HCT116 (cell line): ENCODE data around the gene HMCN1. TPM values are rescaled to one million over a fixed set of nuclear protein-coding genes. Genes with fewer than 3 reads are reported as not detected.

Experiments
- ATAC-seq: fragments of 200-7000 bp; cut with Tn5 transposase; 2 replicates; pipeline ENCODE4 v1.9.1; 2020; ENCODE audit warnings: mild to moderate bottlenecking, moderate library complexity
- BruUV-seq: library from RNA; stranded (reverse); fragments of 400-500 nt; replicated peaks from 2 replicates; lab custom pipeline; 2021; lab: Mats Ljungman, UMichigan
- CTCF ChIA-PET: fragments of 300-600 bp; sonication (Branson Sonifier 250); formaldehyde crosslinking; loops from one replicate; lab custom pipeline; 2021; ENCODE audit warnings: antibody characterized with exemption; lab: Charles Lee
- POLR2A ChIA-PET: fragments of 300-600, 350-600 bp; sonication (Branson Sonifier 250); formaldehyde crosslinking; loops from one replicate; lab custom pipeline; 2021; ENCODE audit warnings: antibody characterized with exemption; lab: Charles Lee
- RAD21 ChIA-PET, 2 experiments: fragments of 300-600 bp; sonication (Branson Sonifier 250); formaldehyde crosslinking; loops; one replicate each; lab custom pipeline; 2023; ENCODE audit warnings: low total read pairs in 2 of 2; ENCODE audit not compliant: uncharacterized antibody in 2 of 2, unreplicated experiment in 2 of 2, low non-redundant PET in 1 of 2; lab: Charles Lee
- DNase-seq: peaks from one replicate; pipeline ENCODE4 v3.0.0-alpha.2; 2010; ENCODE audit warnings: low read depth, low spot score
- H2AFZ ChIP-seq: fragments of 200-600 bp; shearing (Covaris generic), sonication (generic); 2 replicates; pipeline ENCODE4 v1.6.1; 2017; ENCODE audit warnings: low read depth, mixed run types, mixed read lengths, antibody characterized with exemption, low read length; ENCODE audit not compliant: poor library complexity, severe bottlenecking
- H3K27ac ChIP-seq: 2 replicates; pipeline ENCODE4 v1.5.1; 2012; ENCODE audit warnings: low read depth, low read length
- H3K27me3 ChIP-seq: fragments of 200-600 bp; sonication (generic); 2 replicates; pipeline ENCODE4 v1.6.1; 2016; ENCODE audit warnings: mixed run types, low read length, mixed read lengths; ENCODE audit not compliant: insufficient read depth
- H3K36me3 ChIP-seq, 2 experiments: fragments of 200-500 bp in 1 of 2; fragments of 200-600 bp in 1 of 2; sonication (Bioruptor generic) in 1 of 2; sonication (generic) in 1 of 2; 2 replicates each; pipeline versions ENCODE4 v1.5.1 to v1.6.1; 2014 to 2016; ENCODE audit warnings: low read length in 2 of 2, inconsistent platforms in 1 of 2, mixed read lengths in 1 of 2, mixed run types in 1 of 2; ENCODE audit not compliant: insufficient read depth in 2 of 2, control insufficient read depth in 1 of 2
- H3K4me1 ChIP-seq, 2 experiments: fragments of 200-600 bp in 1 of 2; sonication (generic) in 1 of 2; 2 replicates each; pipeline versions ENCODE4 v1.5.1 to v1.6.1; 2012 to 2017; ENCODE audit warnings: low read length in 2 of 2, inconsistent platforms in 1 of 2, mild to moderate bottlenecking in 1 of 2, mixed read lengths in 1 of 2, mixed run types in 1 of 2, moderate library complexity in 1 of 2; ENCODE audit not compliant: insufficient read depth in 2 of 2, control insufficient read depth in 1 of 2
- H3K4me2 ChIP-seq: fragments of 200-600 bp; sonication (generic); 2 replicates; pipeline ENCODE4 v1.6.1; 2017; ENCODE audit warnings: mixed run types, low read length, mixed read lengths
- H3K4me3 ChIP-seq, 2 experiments: fragments of 200-600 bp in 1 of 2; sonication (generic) in 1 of 2; replicated peaks in 1 of 2; 2 replicates each; pipeline ENCODE4 v1.5.1; 2011 to 2016; ENCODE audit warnings: low read length in 2 of 2, control low read depth in 1 of 2, low read depth in 1 of 2, mild to moderate bottlenecking in 1 of 2, mixed read lengths in 1 of 2, mixed run types in 1 of 2
- H3K79me2 ChIP-seq: fragments of 200-600 bp; sonication (generic); 2 replicates; pipeline ENCODE4 v1.6.1; 2017; ENCODE audit warnings: mild to moderate bottlenecking, mixed run types, low read length, moderate library complexity, mixed read lengths; ENCODE audit not compliant: insufficient read depth
- H3K9ac ChIP-seq: fragments of 200-600 bp; sonication (generic); 2 replicates; pipeline ENCODE4 v1.6.1; 2016; ENCODE audit warnings: low read length, mixed read lengths
- H3K9me2 ChIP-seq: fragments of 200-600 bp; sonication (generic), shearing (Covaris generic); 2 replicates; pipeline ENCODE4 v1.6.1; 2017; ENCODE audit warnings: mixed run types, mild to moderate bottlenecking, moderate library complexity; ENCODE audit not compliant: insufficient read depth
- H3K9me3 ChIP-seq, 2 experiments: fragments of 200-500 bp in 1 of 2; fragments of 200-600 bp in 1 of 2; sonication (Bioruptor generic) in 1 of 2; sonication (generic) in 1 of 2; 2 replicates each; pipeline ENCODE4 v1.6.1; 2014 to 2017; ENCODE audit warnings: low read length in 2 of 2, mixed read lengths in 2 of 2, inconsistent platforms in 1 of 2, low read depth in 1 of 2, mild to moderate bottlenecking in 1 of 2, mixed run types in 1 of 2, moderate library complexity in 1 of 2; ENCODE audit not compliant: control insufficient read depth in 1 of 2, insufficient read depth in 1 of 2
- H4K20me1 ChIP-seq: fragments of 200-600 bp; sonication (generic), shearing (Covaris generic); 2 replicates; pipeline ENCODE4 v1.6.1; 2017; ENCODE audit warnings: mixed run types, mild to moderate bottlenecking, moderate library complexity; ENCODE audit not compliant: insufficient read depth
- CBX3 ChIP-seq: IDR thresholded peaks from 2 replicates; pipeline ENCODE4 v1.6.1; 2012; ENCODE audit warnings: low read depth
- EZH2 ChIP-seq: fragments of 200-600 bp; sonication (generic); IDR thresholded peaks from 2 replicates; pipeline ENCODE4 v1.6.1; 2017; ENCODE audit warnings: antibody characterized with exemption, mixed run types
- JUND ChIP-seq: IDR thresholded peaks from 2 replicates; pipeline ENCODE4 v1.6.1; 2012
- POLR2A ChIP-seq: IDR thresholded peaks from 2 replicates; pipeline ENCODE4 v1.7.0; 2011; ENCODE audit warnings: borderline replicate concordance; ENCODE audit not compliant: insufficient read depth, insufficient read length; ENCODE audit errors: extremely low read depth
- POLR2AphosphoS5 ChIP-seq: IDR thresholded peaks from 2 replicates; pipeline ENCODE4 v1.6.1; 2011; ENCODE audit warnings: mild to moderate bottlenecking, low read depth, low read length, moderate library complexity
- RAD21 ChIP-seq: IDR thresholded peaks from 2 replicates; pipeline ENCODE4 v1.6.1; 2012; ENCODE audit warnings: low read depth, mild to moderate bottlenecking
- REST ChIP-seq: IDR thresholded peaks from 2 replicates; pipeline ENCODE4 v1.6.1; 2012; ENCODE audit warnings: low read depth
- SIN3A ChIP-seq: IDR thresholded peaks from 2 replicates; pipeline ENCODE4 v1.6.1; 2012; ENCODE audit warnings: low read depth
- SP1 ChIP-seq: IDR thresholded peaks from 2 replicates; pipeline ENCODE4 v1.6.1; 2012; ENCODE audit warnings: low read depth
- TCF7L2 ChIP-seq: IDR thresholded peaks from 2 replicates; pipeline ENCODE4 v1.7.0; 2011; ENCODE audit warnings: borderline replicate concordance, inconsistent platforms; ENCODE audit not compliant: insufficient read depth, insufficient read length; ENCODE audit errors: extremely low read depth
- YY1 ChIP-seq: IDR thresholded peaks from 2 replicates; pipeline ENCODE4 v1.6.1; 2011; ENCODE audit warnings: low read length, low read depth, moderate library complexity, mild to moderate bottlenecking; ENCODE audit not compliant: insufficient replicate concordance; ENCODE audit errors: extremely low read depth
- ZFX ChIP-seq: fragments of 450-650 bp; IDR thresholded peaks from 2 replicates; pipeline ENCODE4 v1.6.1; 2017
- intact Hi-C: fragments of 100-400 bp; cut with micrococcal nuclease; formaldehyde crosslinking; loops from 2 replicates; pipeline ENCODE4 v1.10.0; 2022
- total RNA-seq: library from RNA; stranded (reverse); gene quantifications from one replicate; pipeline ENCODE4 v1.2.1, GENCODE V29; 2021; ENCODE audit not compliant: unreplicated experiment
- TF ChIP-seq, protein P1 (sequence below): IDR thresholded peaks from 2 replicates; pipeline ENCODE4 v1.6.1; 2012
- TF ChIP-seq, protein P2 (sequence below), 3 experiments: fragments of 200-600 bp in 1 of 3; sonication (generic) in 1 of 3; IDR thresholded peaks in 2 of 3; conservative IDR thresholded peaks in 1 of 3; 2 replicates each; pipeline ENCODE4 v1.5.1; 2012 to 2017; ENCODE audit warnings: low read depth in 2 of 3, low read length in 2 of 3, antibody characterized with exemption in 1 of 3, borderline replicate concordance in 1 of 3, control low read depth in 1 of 3, mild to moderate bottlenecking in 1 of 3, mixed read lengths in 1 of 3, mixed run types in 1 of 3, moderate library complexity in 1 of 3; ENCODE audit not compliant: insufficient read depth in 1 of 3

The HMCN1 gene
- total RNA-seq, 1 experiment from 2014 or later: 0.59 TPM

DNA sequence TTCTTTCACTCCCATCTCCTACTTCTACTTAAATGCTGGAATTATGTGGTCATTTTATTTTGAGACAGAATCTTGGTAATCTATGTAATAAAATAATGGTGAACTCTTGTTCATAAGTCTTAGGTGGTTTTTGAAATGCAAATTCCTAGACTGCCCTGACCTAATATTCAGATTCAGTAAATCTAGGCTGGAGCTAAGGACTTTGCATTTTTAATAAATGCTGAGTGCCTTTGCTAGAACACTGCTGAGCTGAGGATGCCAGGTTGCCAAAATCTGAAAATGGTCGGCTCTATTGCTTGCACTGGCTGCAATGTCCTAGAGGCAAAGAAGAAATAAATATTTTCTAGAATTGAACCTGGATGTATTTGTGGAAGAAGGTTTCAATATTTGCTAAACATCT lies 187.4 kb downstream of the HMCN1 start:
- no TSS peak for BruUV-seq
- Histone ChIP-seq H3K9me2 (no peaks in the 10 kb centered on the region), H3K4me3 (no peak overlapping the region), H3K4me2 (no peak overlapping the region), H3K9me3 (no peaks in the 10 kb centered on the region), H3K4me1 (no peaks in the 10 kb centered on the region)
- intact Hi-C loops: no loop called here
- TF ChIP-seq CBX3: no peak
- no peak for TF ChIP-seq EZH2
- TF ChIP-seq, all 23 proteins: peak for 0
- no peaks in the 10 kb centered on the region for H3K36me3 ChIP-seq
- CTCF ChIA-PET: no interaction called here
- ATAC-seq (no peak), DNase-seq (no peak)
- RAD21 ChIA-PET: no interaction called here
- POLR2A ChIA-PET: no interaction called here
- H3K27ac ChIP-seq: no peak overlapping the region
- H3K9ac ChIP-seq: no peak overlapping the region
- no peaks in the 10 kb centered on the region for H3K27me3 ChIP-seq
- H4K20me1 ChIP-seq: no peaks in the 10 kb centered on the region
- H3K79me2 ChIP-seq: no peaks in the 10 kb centered on the region
- no peak overlapping the region for H2AFZ ChIP-seq

- no TSS peak for BruUV-seq
- Histone ChIP-seq H4K20me1 (no peaks in the 10 kb centered on the region), H2AFZ (no peak overlapping the region), H3K36me3 (no peaks in the 10 kb centered on the region), H3K4me1 (no peaks in the 10 kb centered on the region), H3K9me2 (no peaks in the 10 kb centered on the region), H3K79me2 (no peaks in the 10 kb centered on the region), H3K9me3 (no peaks in the 10 kb centered on the region), H3K27me3 (no peaks in the 10 kb centered on the region), H3K4me2 (no peak overlapping the region), H3K4me3 (no peak overlapping the region), H3K9ac (no peak overlapping the region), H3K27ac (no peak overlapping the region)
- no peak for DNase-seq
- POLR2A ChIA-PET: no interaction called here
- RAD21 ChIA-PET: no interaction called here
- CTCF ChIA-PET: interaction anchor here (0.6 kb wide), 1 partner anchor 206 kb away, joined by 3 read pairs; no protein-coding TSS in a partner anchor
- no peak for ATAC-seq
- intact Hi-C loops: no loop called here
- TF ChIP-seq, protein P1, sequence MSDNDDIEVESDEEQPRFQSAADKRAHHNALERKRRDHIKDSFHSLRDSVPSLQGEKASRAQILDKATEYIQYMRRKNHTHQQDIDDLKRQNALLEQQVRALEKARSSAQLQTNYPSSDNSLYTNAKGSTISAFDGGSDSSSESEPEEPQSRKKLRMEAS: no peak
- TF ChIP-seq RAD21 (no peak), ZFX (no peak), SIN3A (no peak), YY1 (no peak), POLR2AphosphoS5 (no peak), POLR2A (no peak), REST (no peak), TCF7L2 (no peak), JUND (no peak), SP1 (no peak), EZH2 (no peak)
- TF ChIP-seq, protein P2, sequence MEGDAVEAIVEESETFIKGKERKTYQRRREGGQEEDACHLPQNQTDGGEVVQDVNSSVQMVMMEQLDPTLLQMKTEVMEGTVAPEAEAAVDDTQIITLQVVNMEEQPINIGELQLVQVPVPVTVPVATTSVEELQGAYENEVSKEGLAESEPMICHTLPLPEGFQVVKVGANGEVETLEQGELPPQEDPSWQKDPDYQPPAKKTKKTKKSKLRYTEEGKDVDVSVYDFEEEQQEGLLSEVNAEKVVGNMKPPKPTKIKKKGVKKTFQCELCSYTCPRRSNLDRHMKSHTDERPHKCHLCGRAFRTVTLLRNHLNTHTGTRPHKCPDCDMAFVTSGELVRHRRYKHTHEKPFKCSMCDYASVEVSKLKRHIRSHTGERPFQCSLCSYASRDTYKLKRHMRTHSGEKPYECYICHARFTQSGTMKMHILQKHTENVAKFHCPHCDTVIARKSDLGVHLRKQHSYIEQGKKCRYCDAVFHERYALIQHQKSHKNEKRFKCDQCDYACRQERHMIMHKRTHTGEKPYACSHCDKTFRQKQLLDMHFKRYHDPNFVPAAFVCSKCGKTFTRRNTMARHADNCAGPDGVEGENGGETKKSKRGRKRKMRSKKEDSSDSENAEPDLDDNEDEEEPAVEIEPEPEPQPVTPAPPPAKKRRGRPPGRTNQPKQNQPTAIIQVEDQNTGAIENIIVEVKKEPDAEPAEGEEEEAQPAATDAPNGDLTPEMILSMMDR (IDR thresholded peaks at IDR 0.05 in 2 of 3, conservative IDR thresholded peaks at IDR 0.05 in 1 of 3; ENCODE audit: borderline replicate concordance in 1 of 3, insufficient read depth in 1 of 3, low read depth in 2 of 3, low read length in 2 of 3): no peak
Measured at GRCh38 chr1:185926588-185926987, 192.4 kb downstream of the HMCN1 start.
